Glutamatergic neuron (in vitro differentiated cells): ENCODE measurements around the gene CRCP. TPM values are rescaled to one million over a fixed set of nuclear protein-coding genes. Genes with fewer than 3 reads are reported as not detected.

Experiments used
- DNase-seq: peaks from one replicate; pipeline ENCODE4 v3.0.0; 2022
- H3K27ac Mint-ChIP-seq: one replicate; pipeline ENCODE4 v1.8.0; 2020; ENCODE audit warnings: mild to moderate bottlenecking, mixed read lengths, inconsistent platforms; ENCODE audit not compliant: unreplicated experiment
- H3K27me3 Mint-ChIP-seq: one replicate; pipeline ENCODE4 v1.8.0; 2020; ENCODE audit warnings: mild to moderate bottlenecking, moderate library complexity, mixed read lengths, inconsistent platforms; ENCODE audit not compliant: unreplicated experiment
- H3K36me3 Mint-ChIP-seq: one replicate; pipeline ENCODE4 v1.8.0; 2020; ENCODE audit warnings: mild to moderate bottlenecking, mixed read lengths, inconsistent platforms; ENCODE audit not compliant: unreplicated experiment
- H3K4me1 Mint-ChIP-seq: one replicate; pipeline ENCODE4 v1.8.0; 2020; ENCODE audit warnings: mild to moderate bottlenecking, low read depth, mixed read lengths, inconsistent platforms; ENCODE audit not compliant: unreplicated experiment
- H3K4me3 Mint-ChIP-seq: one replicate; pipeline ENCODE4 v1.8.0; 2020; ENCODE audit warnings: mild to moderate bottlenecking, mixed read lengths, inconsistent platforms; ENCODE audit not compliant: unreplicated experiment
- H3K9me3 Mint-ChIP-seq: one replicate; pipeline ENCODE4 v1.8.0; 2020; ENCODE audit warnings: mild to moderate bottlenecking, moderate library complexity, mixed read lengths, inconsistent platforms; ENCODE audit not compliant: unreplicated experiment
- total RNA-seq: library from RNA; stranded (reverse); fragmentation: NEBNext Ultra II Directional; extraction: Animal tissue kit (Norgen Biotek cat#: 25700); gene quantifications from one replicate; pipeline ENCODE4 v1.2.1, GENCODE V29; 2021; ENCODE audit not compliant: unreplicated experiment
- TF ChIP-seq, protein P1 (sequence below): fragments of 200-600 bp; sonication (generic); IDR thresholded peaks from one replicate; pipeline ENCODE4 v1.5.0; 2021; ENCODE audit not compliant: partially characterized antibody, unreplicated experiment

The CRCP gene
- total RNA-seq, 1 donor from 2014 or later = 29.1 TPM

DNA sequence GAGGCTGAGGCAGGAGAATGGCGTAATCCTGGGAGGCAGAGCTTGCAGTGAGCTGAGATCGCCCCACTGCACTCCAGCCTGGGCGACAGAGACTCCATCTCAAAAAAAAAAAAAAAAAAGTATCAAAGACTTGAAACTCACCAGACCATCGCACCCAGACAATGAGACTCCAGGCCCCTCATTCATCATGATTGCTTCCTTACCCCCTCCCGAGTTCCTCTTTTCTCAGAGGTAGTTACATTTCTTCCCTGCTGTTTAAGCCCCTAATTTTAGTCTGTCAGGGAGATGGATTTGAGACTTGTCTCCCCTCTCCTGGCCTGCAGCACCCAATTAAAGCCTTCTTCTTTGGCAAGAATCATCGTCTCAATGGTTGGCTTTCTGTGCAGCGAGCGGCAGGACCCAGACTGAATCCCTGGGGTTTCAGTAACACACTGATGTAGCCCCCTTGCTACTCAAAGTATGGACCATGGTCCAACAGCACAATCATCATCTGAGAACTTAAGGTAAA is 71.1 kb downstream of the CRCP start:
- no peaks in the 10 kb centered on the region for H3K36me3 Mint-ChIP-seq
- no peaks in the 10 kb centered on the region for H3K9me3 Mint-ChIP-seq
- no peak overlapping the region for H3K27ac Mint-ChIP-seq
- H3K27me3 Mint-ChIP-seq = no peaks in the 10 kb centered on the region
- H3K4me3 Mint-ChIP-seq = no peak overlapping the region
- no peaks in the 10 kb centered on the region for H3K4me1 Mint-ChIP-seq
- no peak for DNase-seq
- TF ChIP-seq, protein P1, sequence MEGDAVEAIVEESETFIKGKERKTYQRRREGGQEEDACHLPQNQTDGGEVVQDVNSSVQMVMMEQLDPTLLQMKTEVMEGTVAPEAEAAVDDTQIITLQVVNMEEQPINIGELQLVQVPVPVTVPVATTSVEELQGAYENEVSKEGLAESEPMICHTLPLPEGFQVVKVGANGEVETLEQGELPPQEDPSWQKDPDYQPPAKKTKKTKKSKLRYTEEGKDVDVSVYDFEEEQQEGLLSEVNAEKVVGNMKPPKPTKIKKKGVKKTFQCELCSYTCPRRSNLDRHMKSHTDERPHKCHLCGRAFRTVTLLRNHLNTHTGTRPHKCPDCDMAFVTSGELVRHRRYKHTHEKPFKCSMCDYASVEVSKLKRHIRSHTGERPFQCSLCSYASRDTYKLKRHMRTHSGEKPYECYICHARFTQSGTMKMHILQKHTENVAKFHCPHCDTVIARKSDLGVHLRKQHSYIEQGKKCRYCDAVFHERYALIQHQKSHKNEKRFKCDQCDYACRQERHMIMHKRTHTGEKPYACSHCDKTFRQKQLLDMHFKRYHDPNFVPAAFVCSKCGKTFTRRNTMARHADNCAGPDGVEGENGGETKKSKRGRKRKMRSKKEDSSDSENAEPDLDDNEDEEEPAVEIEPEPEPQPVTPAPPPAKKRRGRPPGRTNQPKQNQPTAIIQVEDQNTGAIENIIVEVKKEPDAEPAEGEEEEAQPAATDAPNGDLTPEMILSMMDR = no peak

DNA sequence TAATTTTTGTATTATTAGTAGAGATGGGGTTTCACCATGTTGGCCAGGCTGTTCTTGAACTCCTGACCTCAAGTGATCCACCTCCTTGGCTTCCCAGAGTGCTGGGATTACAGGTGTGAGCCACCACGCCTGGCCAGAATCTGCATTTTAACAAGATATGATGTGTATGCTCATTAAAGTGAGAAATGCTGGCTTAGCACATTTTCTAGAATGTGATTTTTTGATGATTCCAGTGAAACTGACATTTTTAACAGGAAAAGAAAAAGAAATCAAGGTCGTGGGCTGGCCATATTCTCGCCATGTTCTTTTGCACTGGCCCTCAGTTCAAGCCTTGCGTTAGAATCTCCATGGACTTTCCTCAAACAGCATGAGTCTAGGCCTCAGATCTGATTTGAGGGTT is 72.3 kb downstream of the CRCP start:
- Mint-ChIP-seq H3K4me3 (no peak overlapping the region), H3K36me3 (no peaks in the 10 kb centered on the region), H3K4me1 (no peaks in the 10 kb centered on the region), H3K27me3 (no peaks in the 10 kb centered on the region), H3K9me3 (no peaks in the 10 kb centered on the region), H3K27ac (no peak overlapping the region)
- TF ChIP-seq, protein P1 = no peak
- DNase-seq = no peak

DNA sequence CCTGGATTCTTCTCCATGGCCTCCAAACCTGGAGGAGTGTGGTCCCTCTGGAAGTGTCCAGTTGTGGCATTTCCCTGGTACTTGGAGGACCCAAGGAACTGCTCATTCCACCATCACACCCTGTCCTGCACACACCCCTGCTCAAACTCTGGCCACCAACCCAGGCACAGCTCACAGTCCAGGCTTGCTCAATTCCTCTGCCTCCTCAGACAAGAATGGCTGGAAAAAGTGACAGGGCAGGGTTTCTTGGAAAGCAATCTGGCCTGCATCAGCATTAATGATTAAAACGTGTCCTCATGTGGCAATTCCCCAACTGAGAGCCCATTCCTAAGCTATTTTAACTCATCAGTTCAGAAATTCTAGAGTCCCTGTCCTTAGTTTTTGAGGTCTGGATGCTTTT is 73.3 kb downstream of the CRCP start:
- Mint-ChIP-seq H3K4me1 (no peaks in the 10 kb centered on the region), H3K4me3 (no peak overlapping the region), H3K36me3 (no peaks in the 10 kb centered on the region), H3K27me3 (no peaks in the 10 kb centered on the region), H3K9me3 (no peaks in the 10 kb centered on the region), H3K27ac (no peak overlapping the region)
- DNase-seq = no peak
- TF ChIP-seq, protein P1 = no peak

DNA sequence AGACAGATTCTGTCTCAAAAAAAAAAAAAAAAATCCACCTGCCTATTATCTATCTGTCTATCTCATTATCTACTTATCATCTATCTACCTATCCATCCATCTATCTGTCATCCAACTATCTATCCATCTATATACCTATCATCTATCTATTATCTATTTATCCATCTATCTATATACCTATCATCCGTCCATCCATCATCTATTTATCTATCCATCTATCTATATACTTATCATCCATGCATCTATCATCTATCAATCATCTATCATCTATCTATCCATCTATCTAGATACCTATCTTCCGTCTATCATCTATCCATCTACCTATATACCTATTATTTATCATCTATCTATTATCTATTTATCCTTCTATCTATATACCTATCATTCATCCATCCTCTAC is 74.0 kb downstream of the CRCP start:
- DNase-seq = no peak
- Mint-ChIP-seq H3K27me3 (peaks cover 2% of the 10 kb centered on the region), H3K4me3 (no peak overlapping the region), H3K4me1 (no peaks in the 10 kb centered on the region), H3K9me3 (no peaks in the 10 kb centered on the region), H3K36me3 (no peaks in the 10 kb centered on the region), H3K27ac (no peak overlapping the region)
- TF ChIP-seq, protein P1 = no peak

DNA sequence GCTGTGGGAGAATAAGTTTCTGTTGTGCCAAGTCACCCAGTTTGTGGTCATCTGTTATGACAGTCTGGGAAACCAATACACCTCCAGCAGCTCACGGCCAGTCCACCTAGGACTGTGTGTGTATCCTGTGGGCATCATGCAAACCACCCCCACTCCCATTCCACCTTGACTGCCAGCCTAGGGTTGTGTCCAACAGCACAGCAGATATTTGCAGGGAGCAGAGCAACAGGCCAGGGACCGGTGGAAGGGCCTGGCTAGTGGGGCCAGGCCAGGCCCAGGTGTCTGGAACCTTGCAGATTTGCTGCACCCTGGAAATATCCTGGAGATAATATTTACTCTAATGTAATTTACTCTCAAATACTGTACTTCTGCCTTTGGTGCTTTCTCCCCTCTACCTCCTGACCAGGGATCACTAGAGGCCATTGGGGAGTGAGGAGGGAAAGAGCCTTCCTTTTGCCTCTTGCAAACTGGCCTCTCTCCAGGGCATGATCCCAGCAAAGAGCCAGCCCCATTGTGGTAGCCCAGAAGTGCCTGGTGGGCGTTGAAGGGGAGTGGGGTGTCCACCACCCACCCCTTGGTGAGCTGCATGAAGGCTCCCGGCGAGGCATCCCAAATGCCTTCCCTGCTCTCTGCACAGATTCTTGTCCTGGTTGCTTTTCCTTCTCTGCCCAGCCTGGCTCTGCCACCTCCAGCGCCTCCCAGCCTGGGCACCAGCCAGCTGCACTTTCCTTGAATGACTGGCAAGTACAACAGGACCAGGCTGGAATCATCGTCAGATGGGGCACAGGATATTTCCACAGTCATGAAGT is 75.3 kb downstream of the CRCP start:
- no peak for DNase-seq
- TF ChIP-seq, protein P1 = no peak
- Mint-ChIP-seq H3K4me1 (no peaks in the 10 kb centered on the region), H3K27ac (no peak overlapping the region), H3K36me3 (no peaks in the 10 kb centered on the region), H3K9me3 (no peaks in the 10 kb centered on the region), H3K4me3 (no peak overlapping the region), H3K27me3 (peaks cover 2% of the 10 kb centered on the region)
